Epidermal melanocyte (primary cell): ENCODE data around the gene EXOSC10.
"Not testable (repeated sequence)": the region's sequence is repeated elsewhere in the genome, so short reads cannot be mapped to it uniquely, and the experiment has no call there.

Experiments
- DNase-seq: peaks from one replicate; pipeline ENCODE4 v3.0.0; 2011; ENCODE audit warnings: low spot score; ENCODE audit not compliant: insufficient read length

The EXOSC10 gene

GRCh38 chr1:11061652-11062365 is 37.9 kb downstream of the EXOSC10 start:
- DNase-seq, result no peak

- peak; percentile 99 for DNase-seq
Observed at GRCh38 chr1:11059968-11060830, 39.5 kb downstream of the EXOSC10 start, which contains the start of gene SRM. Gene SRM, minus strand, starts transcription at chr1:11060018. Its CDS starts 75 bp downstream, at chr1:11059943.

DNA sequence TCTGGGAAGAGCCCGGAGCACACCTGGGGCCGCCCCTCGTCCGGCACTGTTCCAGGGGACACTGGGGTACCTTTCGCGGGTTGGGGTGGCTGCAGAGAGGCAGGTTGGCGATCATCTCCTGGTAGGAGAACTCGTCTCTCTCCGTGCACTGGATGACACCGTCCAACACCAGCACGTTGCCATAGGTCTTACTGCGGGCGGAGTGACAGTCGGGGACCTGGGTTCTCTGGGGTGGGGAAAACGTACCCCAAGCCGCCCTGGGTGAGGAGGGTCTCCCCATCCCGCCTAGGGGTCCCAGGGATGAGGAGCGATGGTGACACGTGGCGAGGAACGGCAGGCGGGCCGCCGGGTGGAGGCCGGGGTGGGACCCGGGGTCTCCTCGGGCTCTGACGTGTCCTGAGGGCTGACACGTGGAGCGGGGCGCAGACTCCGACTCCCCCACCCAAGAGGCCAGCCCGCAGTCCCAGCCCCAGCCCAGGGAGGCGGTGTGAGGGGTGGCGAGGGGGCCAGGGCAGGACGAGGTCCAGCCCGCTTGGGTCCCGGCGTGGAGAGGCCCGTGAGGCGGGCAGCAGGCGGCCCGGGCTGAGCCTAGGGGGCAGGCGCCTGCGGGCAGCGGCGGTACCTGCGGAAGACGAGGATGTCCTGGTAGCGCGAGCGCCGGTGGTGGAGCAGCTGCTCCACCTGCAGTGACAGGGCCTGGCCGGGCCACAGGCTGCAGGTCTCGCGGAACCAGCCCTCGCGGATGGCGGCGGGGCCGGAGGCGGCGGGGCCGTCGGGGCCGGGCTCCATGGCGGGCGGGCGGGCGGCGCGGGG is 40.3 kb downstream of the EXOSC10 start:
- no peak for DNase-seq

- DNase-seq, result no peak
Observed at GRCh38 chr1:11058595-11059154, 41.0 kb downstream of the EXOSC10 start.

DNA sequence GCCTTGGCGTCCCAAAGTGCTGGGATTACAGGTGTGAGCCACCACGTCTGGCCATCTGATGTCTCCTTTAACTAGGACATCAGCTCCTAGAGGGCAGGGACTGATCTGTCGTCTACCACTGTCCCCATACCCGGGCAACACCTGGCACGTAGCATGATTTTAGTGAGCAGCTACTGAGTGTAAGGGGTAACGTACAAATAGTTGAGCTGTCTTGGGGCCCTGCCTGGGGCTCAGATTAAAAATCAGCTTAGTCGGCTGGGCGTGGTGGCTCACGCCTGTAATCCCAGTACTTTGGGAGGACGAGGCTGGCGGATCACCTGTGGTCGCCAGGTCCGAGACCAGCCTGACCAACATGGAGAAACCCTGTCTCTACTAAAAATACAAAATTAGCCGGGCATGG is 41.6 kb downstream of the EXOSC10 start:
- no peak for DNase-seq

GRCh38 chr1:11057477-11057876 is 42.2 kb downstream of the EXOSC10 start:
- no peak for DNase-seq

GRCh38 chr1:11056504-11056903 is 43.2 kb downstream of the EXOSC10 start:
- DNase-seq, result no peak

DNA sequence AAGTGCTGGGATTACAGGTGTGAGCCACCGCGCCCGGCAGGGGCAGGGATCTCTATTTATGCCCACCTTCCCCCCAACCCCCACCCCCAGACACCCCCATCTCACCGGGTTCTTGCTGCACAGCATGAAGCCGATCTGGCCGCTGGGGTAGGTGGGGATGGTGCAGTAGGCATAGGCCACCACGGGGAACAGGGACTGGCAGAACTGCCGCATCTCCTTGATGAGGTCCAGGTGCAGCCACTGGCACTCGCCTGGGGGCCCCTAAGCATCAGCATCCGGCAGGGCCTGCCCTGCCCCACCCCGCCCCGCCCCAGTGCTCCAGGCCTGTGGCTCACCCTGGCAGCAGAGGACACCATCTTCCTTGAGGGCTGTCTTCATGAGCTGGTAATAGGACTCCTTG is 44.0 kb downstream of the EXOSC10 start:
- DNase-seq, result no peak

DNA sequence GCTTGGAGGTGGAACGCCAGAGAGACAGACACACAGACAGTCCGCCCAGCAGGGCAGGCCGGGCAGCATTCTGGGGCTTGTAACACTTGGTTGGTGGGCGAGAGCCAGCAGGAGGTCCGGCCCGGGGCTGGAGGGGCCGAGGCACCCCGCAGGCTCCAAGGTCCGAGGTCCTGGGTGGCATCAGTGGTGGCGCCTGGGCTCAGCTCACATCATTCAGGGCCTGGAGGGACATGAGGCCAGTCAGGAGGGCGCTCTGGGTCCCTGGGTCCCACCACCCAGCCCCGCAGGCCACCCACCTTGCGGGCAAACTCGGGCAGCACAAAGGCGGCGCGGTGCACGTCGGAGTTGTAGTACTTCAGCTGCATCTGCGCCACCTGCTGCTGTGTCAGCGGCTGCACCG is 45.0 kb downstream of the EXOSC10 start:
- no peak for DNase-seq

DNA sequence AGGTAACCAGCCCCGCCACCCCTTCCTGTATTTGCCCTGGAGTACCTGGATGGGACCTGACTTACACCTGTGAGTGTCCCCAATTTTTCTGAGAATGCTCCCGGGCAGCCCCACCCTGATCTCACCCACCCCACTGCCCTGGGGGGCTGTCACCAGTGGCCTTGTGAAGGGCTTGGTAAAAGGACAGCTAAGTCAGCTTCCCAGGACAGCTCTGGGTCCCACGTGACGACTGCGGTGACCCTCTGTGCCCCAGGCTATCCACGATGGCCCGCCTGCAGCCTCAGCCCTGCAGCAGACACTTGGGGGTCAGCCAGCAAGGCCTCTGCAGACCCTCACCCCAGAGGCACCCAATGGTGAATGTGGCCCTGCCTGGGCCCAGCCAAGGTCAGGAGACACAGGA is 45.5 kb downstream of the EXOSC10 start:
- DNase-seq, result no peak

DNA sequence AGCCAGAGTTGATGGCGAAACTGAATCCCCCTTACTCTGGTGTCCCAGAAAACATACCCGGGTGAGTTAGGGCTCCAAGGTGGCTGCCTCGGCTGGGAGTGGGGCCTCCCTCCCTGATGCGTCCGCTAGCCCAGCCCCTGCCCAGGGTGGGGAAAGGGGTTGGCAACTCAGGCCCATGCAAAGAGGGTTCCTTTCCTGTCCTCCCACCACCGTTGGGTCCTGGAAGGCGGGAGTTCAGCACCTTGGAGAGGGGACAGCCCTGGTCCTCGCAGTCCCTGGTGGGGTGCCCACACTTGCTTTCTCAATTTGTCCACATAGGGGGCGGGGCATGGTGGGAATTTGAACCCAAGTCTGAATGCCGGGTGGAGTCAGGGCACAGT is 45.9 kb downstream of the EXOSC10 start:
- no peak for DNase-seq

- no peak for DNase-seq
Observed at GRCh38 chr1:11052839-11053757, 46.6 kb downstream of the EXOSC10 start.

GRCh38 chr1:11051781-11052511 is 47.7 kb downstream of the EXOSC10 start:
- DNase-seq, result no peak

GRCh38 chr1:11051121-11051520 is 48.5 kb downstream of the EXOSC10 start:
- not testable (repeated sequence) for DNase-seq

DNA sequence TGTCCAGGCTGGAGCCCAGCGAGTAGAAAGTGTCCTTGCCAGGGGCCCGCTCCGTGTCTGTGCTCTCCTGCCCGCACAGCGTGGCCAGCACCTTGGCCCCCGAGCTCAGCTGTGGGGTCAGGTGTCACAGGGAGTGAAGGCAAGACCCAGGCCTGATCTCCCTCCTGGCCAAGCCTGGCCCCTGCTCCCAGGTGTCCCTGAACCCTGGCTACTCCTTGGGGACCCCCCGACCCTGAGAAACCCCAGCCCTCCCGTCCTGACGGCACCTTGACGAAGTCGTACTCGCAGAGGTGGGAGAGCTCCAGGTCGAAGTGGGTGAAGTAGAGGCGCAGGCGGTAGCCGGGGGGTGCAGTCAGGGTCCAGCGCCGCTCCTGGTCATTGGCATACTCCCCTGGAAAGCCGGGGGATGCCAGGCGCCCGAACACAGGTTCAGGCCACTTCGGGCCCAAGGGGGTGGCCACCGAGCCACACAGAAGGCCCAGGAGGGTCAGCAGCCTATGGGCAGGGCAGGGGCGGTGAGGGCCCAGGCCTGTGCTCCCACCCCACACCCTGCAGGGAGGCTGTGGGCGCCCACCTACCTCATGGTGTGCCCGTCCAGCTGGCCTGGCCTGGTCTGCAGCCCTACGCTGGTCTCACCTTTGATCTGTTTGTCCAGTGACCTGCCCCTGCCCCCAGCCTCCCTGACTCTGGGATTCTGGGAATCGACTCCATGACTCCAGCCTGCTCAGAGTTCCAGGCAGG is 52.9 kb downstream of the EXOSC10 start, which contains the start of gene MASP2:
Gene MASP2, minus strand, starts transcription at position 615 of the 741 bp plus-strand sequence. Its CDS starts 32 bp downstream, at position 583.
- no peak for DNase-seq

- DNase-seq, result no peak
Observed at GRCh38 chr1:11046270-11046566, 53.5 kb downstream of the EXOSC10 start.

GRCh38 chr1:11045428-11046269 is 54.0 kb downstream of the EXOSC10 start:
- peak; percentile 15 for DNase-seq

DNA sequence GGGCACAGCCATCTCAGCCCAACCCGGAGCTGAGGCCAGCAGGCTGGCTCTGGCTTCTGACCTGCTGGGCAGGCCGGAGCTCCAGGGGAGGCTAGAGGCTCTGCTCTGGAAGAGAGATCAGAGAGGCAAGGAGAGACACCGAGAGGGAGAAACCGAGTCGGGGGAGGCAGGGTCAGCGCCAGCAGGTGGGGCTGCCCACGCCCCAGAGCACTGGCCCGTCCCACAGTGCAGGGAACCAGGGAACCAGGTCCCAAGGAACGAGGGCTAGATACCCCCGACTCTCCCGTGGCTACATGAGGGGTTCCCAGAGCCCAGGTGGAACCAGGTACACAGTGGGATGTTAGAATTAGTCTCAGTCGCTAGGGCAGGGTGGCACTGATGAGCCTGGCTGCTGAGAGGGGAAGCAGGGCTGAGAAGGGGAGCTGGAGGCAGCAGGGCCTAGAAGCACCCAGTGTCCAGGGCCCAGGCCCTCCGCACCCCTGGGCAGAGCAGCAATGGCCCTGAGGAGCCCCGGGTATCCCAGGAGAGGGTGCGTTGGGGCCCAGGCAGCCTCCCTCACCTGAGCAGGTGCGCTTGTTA is 54.7 kb downstream of the EXOSC10 start:
- peak; percentile 3 for DNase-seq
